GM21717 (cell line): ENCODE data around the gene INPP4A.
A peak's percentile ranks its signal among the peaks of the same experiment; 100 is the strongest.

Experiments
- ATAC-seq: cut with Tn5 transposase; IDR thresholded peaks from one replicate; pipeline ENCODE4 v1.9.1; 2021; ENCODE audit warnings: mild to moderate bottlenecking, moderate library complexity; ENCODE audit not compliant: unreplicated experiment

Gene INPP4A

DNA sequence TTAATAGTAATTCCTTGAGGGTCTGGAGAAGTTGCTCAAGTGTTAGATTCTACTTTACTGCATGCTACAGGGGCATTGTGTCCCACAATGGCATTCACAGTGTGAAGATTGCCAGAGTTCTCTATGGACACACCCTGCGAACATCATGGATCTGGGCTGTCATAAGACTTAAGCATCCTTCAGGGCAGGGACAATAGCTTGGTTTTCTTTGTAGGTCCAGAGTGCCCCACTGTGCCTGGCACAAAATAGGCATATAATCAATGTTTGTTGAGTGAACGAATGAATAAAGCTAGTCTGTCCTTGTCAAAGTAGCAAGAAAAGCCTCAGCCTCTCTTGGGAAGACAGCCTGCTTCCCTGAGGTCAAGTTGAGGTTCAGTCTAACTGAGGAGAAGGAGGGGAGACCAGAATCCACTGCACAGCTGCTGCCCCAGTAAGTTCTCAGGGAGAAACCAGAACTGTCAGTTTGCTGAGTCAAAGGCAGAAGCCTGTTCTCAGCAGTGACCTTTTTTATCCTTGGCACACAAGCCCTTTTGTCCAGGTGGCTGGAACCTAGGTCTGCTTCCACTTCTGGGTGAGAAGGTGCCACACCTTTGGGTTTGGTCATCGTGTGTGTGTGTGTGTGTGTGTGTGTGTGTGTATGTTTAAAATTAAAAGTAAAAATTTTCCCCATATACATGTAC lies 15.0 kb downstream of the INPP4A start:
- ATAC-seq = peak; percentile 27

DNA sequence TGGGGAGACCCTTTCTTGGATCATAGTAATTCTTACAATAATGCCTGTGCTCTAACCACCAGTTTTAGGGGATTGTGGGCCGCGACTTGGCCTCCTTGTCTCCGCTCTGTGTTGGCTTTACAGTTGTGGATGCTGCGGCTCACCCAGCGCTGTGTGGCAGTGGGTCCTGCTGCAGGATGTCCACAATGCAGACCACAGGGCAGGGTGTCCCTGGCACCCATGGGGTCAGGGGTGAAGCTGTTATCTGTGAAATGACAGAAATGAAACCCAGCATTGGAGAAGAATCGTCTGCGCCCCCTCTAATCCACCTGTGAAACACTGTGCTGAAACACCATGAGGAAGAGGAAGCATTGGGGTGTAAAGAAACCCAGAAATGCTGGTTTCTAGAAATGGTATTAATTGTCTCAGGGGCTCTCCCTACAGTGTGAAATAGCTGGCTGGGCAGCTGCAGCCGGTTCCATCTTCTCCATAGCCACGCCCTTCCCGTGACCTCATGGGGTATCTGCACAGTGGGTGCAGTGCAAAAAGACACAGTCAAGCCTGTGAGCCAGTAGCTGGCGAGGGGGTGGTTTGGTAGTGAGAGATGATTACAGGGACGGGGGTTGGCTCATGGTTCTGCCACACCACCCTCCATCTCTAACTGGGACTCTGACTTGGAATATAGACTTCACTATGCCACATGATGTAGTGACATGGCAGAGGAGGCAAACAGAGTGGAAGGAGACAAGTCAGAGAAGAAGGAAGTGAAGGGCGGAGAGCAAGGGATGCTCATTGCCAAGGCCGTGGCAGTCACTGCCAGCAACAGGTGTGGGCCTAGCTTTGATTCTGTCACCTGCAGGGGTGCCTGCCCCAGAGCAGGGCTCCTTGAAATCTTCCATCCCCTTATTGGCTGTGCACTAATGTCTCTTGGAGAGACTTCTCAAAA lies 16.2 kb downstream of the INPP4A start:
- ATAC-seq = peak; percentile 56

DNA sequence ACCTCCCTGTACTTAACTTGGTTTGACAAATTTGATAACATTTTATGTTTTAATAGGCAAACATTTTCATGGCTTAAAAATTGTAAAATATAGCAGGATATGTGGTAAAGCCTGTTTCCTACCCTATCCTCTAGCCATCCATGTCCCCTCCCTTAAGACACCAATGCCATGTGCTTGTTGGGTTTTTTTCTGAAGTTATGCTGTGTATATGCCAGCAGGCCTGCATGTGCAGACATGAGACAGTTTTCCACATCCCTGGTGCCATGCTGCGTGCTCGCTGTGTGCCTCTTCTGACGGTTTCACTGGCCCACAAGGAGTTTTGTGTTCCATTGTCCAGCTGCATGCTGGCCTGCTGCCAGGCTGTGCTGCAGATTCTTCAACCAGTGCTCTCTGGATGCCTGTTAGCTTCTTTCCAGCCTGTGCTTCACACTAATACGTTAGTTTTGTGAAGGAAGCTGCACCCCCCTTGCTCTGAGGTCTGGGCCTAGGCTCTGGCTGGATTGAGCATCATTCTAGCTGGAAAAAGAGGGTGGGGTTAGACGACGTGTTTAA lies 16.9 kb downstream of the INPP4A start:
- ATAC-seq = no peak

DNA sequence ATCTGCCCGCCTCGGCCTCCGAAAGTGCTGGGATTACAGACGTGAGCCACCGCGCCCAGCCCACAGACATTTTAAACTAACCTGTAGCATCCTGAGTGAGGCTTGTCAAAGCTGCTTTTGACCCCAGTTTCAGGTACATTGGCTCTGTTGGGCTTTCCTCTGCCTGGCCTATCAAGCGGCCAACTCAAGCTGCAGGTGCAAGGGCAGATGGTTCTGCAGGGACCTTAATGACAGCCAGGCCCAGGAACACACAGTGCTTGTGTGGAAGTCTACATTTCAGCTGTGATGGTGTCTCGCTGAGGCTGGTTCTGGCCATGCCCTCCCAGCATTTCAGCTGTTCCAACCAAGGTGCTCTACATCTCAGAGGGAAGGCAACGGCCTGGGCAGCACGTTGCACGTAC lies 18.4 kb downstream of the INPP4A start:
- no peak for ATAC-seq

DNA sequence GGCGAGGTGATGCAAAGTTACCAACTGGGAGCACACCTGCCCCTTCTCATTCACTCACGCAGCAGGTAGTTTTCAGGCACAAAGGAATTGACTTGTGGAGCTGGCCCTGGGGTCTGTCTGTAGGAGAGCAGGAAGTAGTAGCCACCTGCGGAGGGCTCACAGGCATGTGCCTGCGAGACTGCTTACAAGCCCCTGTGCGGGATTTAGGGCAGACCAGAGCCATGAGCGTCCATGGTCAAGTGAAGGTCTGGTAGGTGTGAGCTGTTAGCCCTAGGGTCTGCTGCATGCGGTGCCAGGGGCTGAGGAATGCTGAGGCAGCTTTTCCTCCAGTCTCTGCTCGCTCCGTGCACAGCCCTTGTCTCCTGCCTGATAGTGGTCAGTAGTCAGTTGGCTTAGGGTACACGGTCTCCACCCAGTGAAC lies 18.9 kb downstream of the INPP4A start:
- no peak for ATAC-seq

DNA sequence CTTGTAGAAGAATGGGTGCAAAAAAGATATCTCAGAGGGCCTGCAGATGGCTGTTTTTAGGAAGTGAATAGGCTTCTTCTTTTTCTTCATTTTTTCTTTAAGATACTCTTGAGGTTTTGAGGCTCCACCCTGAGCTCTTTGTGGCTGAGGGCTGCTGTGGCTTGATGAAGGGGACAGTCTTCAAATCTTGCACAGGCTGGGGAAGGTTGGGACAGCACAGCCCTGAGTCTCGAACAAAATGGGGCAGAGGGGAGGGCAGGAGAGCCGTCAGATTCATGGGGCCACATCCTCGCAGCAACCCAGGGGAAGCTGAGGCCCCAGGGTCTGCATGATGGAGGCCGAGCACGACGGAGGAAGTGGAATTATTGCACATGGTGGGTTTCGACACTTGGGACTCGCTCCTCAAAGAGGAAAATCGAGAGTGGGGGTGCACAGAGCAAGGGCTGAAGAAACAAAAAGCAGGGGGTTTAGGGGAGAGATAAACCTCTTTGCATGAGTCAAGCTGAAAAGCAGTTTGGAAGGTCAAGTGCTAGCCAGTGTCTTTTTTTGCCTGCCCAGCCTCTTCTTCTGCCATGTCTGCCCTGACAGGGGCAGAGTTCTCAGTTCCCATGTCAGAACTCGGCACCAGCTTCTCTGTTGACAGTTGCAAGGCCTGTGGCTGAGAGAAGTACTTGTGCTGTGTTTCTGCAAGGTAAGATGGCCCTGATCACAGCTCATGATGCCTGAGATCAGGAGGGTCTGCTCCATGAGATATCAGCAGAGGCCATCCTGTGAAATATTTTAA lies 19.5 kb downstream of the INPP4A start:
- no peak for ATAC-seq

DNA sequence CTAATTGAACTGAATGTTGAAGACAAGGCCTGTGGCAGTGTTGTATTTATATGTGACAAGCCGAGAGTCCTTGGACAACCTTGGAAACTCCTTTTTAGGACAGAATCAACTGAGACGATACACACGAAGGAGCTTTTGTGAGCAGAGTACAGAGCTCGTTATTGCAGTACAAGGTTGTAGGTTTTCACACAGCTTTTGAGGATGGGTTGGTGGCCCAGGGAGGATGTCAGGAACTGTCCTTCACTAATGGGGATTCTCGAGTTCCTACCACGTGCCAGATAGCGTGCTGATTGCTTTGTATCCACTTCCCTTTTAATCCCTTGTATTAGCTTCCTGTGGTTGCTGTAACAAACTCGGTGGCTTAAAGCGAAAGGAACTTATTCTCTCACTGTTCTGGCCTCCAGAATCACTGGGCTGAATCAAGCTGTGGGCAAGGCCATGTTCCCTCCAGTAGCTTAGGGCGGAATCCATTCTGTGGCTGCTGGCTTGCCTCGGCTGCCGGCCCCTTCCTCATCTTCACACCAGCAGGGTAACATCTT lies 20.2 kb downstream of the INPP4A start:
- ATAC-seq = peak; percentile 43

DNA sequence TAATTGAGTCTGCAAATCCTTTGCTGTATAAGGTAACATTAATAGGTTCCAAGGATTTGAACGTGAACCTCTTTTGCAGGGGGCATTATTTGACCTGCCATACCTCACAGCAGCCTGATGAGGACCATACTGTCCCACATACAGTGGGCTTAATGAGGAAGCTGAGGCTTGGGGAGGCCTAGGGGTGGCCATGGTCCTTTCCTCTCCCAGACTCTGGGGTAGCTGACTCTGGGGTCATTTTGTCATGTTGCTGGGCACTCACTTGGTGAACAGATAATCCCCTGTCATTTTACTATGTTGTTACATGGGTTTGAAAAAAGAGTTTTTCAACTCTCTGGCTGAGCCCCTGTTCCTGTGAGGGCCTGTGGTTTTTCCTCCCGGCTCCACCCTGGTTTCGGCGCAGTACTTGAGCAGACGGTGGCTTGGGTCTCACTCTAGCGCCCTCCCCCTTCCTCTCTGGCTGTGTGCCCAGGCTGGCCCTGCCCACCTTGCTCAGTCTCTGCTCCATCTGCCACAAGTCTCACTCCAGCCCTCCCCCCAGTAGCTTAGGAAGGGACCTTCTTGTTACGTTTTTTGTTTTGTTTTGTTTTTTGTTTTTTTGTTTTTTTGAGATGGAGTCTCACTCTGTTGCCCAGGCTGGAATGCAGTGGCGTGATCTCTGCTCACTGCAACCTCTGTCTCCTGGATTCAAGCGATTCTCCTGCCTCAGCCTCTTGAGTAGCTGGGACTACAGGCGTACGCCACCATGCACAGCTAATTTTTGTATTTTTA lies 21.0 kb downstream of the INPP4A start:
- peak; percentile 40 for ATAC-seq

DNA sequence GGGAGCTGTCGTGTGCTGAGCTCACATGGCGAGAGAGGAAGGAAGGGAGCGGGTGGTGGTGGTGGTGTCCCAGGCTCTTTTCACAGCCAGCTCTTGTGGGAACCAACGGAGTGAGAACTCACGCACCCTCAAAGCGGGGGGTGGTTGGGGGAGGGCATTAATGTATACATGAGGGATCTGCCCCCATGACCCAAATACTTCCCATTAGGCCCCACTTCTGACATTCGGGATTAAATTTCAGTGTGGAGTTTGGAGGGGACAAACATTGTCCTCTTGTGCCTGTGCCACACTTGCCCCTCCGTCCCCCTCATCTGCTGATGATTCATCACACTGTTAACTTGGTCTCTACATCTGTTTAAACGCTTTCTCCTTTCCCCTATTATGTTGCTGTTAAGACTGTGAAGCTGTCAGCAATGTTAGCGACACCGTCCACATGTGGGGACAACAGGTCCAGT lies 22.5 kb downstream of the INPP4A start:
- ATAC-seq = no peak

DNA sequence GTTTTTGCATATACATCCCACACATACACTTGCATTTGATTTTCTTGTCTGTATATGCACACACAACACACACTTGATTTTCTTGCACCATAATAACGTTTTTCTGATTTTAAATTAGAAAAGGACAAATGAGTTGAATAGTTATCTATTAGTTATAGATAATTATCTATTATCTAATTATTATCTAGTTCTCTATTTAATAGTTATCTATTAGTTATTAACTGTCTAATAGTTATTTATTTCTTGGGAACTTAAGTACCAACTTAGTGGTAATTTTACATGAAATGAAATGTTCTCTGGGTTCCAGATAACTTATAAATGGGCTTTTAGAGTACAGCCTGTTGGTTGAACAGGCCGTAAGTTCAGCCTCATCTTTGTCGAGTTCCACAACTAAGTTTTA lies 23.0 kb downstream of the INPP4A start:
- ATAC-seq = no peak

DNA sequence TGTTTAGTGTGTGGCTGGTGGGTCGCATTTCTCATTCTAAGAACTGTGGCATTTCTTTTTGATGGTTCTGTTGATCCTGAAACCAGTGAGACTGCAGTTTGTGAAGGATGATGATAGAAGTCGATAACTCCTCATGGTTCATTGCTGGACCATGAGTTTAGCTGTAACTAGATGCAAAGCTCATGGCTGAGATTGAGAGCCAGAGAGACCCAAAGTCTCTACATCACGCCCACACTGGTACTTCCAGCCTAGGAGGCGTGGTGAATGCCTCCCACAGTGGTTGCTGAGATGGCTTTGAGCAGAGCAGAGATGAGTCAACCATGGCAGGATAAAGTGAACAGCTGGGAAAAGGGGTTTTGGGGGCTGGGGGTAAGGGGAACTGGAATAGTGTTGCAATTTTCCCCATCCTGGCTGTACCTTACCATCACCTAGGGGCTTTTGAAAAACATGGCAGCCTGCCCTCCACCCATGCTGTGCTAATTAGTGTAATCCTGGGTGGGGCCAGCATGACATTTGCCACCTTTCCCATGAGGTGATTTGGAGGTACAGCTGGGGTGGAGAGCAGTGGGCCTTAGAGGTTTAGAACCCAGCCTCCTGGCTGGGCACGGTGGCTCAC lies 24.1 kb downstream of the INPP4A start:
- ATAC-seq = peak; percentile 38

DNA sequence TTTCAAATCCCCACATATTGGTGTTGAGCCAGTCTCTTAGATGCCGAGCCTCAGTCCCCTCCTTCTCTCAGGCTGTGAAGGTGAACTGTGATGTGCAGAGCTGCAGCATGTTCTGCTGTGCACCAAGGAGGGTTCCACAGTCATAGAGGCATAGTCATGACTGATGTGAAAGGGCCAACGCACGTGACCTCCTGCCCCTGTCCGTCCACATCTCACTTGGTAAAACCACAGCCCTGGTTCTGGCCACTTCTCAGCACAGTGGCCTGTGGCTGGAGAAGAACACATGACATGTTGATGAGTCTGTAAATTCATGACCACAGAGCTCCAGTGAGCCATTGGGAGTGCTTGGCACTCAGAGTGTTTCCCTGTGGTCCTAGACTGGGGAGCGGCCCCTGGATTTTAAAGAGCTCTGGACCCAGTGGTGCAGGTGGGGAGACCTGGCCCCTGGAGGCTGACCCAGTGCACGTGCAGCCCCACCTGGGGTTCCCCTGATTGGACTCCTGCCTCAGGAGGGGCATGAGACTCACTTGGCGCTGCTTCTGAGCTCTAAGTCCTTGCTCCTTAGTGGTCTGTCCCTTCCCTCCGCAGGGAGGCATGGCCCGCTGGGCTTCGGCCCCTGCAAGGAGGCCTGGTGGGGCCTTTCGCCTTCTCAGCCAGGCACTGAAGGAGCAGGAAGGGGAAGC lies 25.3 kb downstream of the INPP4A start:
- ATAC-seq = no peak

DNA sequence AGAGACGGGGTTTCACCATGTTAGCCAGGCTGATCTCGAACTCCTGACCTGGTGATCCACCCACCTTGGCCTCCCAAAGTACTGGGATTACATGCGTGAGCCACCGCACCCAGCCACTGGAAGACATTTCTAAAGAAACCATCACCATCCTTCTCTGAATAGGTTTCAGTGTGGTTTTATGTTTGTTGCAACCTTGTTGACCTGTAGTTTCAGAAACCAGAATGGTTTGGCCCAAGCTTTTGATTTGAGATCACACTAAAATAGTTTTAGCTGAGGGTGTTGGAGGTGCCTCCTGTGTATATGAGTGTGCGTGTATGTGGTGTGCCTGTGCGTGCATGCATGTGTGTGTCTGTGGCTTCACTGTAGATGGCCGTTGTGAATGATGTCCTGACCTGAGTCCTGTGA lies 26.2 kb downstream of the INPP4A start:
- ATAC-seq = no peak

DNA sequence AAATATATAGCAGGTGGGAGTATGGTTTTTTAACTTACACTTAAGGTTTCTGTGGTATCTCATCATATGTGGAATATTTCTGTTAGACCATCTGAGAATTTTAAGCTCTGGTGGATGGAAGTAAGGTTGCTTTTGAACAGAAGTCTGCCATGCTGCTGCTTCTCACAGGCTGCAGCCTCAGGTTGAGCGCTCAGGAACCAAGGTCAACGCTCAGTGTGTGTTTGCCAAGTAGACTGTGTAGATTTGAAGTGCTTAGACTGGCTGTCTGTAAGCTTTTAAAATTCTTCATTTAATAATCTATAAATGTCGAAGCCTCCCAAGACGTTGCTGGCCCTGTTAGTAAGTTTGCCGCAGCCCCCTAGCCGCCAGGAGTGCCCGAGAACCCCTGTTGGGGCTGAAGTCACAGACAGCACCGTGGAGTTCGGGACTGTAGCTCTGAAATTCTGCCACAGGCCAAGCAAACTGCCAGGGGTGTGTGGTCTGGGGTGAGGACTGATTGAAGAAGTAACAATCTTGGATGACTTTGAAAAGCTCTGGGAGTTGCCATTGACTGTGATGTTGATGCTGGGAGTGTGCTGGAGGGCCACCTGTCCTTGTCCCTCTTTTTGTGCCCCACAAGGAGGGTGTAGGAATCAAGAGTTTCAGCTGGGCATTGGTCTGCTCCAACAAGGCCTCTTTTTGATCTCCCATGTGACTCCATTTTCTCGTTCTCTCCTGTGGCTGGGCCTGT lies 26.9 kb downstream of the INPP4A start:
- no peak for ATAC-seq

DNA sequence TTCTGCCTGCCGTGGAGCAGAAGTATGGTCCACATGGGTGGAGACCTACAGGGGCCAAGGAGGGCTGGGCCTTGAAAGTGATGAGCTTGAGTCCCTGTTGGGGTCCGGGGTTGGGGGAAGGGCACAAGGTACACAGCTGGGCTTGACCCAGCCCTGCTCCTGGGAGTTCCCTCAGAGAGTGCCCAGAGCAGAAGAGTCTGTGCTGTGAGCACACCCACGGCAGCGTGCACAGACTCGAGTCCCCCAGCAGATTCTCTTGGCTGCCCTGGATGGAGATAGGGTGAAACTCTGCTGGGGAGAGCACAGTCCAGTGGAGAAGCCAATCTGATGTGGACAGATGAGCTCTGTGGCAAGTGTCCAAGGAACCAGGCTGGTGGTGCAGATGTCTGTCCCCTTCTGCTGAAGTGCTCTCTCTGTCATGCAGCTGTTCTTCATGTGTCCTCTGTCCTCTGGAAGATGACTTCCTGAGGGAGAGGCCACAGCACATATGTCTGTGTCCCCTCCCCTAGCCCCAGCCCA lies 27.5 kb downstream of the INPP4A start:
- no peak for ATAC-seq

DNA sequence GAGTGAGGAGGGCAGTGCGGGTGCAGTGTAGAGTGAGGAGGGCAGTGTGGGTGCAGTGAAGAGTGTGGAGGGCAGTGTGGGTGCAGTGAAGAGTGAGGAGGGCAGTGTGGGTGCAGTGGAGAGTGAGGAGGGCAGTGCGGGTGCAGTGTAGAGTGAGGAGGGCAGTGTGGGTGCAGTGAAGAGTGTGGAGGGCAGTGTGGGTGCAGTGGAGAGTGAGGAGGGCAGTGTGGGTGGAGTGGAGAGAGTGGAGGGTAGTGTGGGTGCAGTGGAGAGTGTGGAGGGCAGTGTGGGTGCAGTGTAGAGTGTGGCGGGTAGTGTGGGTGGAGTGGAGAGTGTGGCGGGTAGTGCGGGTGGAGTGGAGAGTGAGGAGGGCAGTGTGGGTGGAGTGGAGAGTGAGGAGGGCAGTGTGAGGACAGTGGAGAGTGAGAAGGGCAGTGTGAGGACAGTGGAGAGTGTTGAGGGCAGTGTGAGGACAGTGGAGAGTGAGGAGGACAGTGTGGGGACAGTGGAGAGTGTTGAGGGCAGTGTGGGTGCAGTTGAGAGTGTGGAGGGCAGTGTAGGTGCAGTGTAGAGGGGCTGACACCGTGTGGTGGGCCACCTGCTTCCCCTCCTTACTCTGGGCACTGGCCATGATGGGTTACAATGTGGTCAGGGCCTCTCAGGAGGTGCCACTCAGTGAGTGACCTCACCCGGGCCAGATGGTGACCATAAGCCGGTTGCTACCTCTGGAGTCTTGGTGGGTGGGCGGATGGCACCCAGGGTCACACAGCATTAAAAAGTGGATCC lies 28.5 kb downstream of the INPP4A start:
- no peak for ATAC-seq
